ELF-1 (cell line): ENCODE data around the gene ASPRV1.

Experiments used
- DNase-seq: peaks from one replicate; pipeline ENCODE4 v3.0.0-alpha.2; 2016; ENCODE audit warnings: low read depth, low spot score

ASPRV1 gene

DNA sequence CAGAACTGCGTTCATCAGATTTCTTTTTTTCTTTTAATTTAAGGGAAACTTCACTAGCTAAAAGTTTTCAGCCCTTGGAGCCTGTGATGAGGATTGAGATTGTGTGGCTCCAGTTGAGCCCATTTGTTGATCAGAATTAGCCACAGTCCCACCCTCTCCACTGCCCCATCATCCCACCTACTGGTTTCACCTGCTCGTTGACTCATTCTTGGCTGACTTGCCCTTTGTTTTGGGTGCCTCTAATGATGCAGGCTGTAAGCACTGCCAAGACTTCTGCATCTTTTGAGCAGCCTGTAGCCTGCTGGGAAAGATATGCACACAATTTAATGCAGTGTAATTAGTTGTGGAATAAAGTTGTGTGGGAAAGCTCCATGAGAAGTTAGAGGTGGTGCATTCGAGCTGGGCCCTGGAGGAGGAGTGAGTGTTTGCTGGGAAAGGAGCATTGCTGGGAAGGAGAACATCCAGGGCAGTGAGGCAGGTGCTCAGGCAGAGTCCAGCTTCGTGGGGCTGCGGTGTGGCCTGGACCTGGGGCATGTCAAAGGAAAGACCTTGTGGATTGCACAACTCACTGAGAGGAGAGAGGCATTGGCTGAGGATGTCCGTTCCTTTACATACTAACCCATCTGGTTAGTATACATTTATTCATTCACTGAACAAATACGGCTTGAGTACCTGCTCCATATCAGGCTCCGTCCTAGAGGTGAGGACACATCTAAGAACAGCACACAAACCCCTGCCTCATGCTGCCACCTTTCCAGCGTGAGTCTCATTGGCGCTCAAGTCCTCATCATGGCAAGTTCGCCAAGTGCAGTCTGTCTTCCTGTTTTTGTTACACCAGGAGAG is 18.2 kb downstream of the ASPRV1 start:
- DNase-seq: no peak

DNA sequence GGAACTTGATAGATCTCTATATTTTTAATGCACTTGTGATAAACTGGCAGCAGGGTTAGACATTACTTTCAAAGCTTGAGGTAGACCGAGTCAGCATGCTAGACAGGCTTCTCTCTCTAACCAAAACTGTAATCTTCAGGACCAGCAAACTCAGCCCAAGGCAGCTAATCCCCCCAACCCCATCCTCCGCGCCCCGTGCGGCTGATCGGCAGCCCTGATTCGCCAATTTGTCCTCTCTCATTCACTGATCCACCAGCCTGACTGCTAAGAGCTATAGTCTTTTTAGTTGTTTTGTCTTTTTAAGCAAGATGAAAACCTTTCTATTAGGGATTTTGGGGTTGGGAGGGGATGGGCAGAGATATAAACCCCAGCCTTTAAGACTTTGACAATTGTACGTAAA is 20.7 kb downstream of the ASPRV1 start:
- DNase-seq: no peak

DNA sequence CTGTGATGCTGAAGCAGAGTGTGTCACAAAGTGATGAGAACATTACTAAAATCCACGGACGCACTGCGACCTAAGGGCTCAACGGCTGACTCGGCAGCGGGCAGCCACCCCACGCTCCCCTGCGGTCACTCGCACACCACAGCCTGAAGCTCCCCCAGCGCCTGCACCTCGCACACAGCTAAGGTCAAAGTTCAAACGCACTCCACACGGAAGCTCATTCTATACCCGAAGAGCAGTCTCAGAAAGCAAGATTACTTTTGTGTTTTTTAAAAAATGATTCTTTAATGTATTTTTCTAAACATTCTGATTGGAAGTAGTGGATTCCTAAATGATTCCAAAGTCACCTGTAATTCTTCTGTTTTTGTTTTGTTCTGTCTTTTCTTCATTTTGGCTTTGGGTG is 21.7 kb downstream of the ASPRV1 start:
- no peak for DNase-seq

DNA sequence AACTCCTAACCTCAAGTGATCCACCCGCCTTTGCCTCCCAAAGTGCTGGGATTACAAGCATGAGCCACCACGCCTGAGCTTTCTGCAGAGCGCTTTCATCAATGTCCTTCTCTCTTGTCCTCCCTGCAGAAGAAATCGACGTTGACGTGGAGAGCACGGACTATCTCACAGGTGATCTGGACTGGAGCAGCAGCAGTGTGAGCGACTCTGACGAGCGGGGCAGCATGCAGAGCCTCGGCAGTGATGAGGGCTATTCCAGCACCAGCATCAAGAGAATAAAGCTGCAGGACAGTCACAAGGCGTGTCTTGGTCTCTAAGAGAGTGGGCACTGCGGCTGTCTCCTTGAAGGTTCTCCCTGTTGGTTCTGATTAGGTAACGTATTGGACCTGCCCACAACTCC is 23.5 kb downstream of the ASPRV1 start:
- no peak for DNase-seq

DNA sequence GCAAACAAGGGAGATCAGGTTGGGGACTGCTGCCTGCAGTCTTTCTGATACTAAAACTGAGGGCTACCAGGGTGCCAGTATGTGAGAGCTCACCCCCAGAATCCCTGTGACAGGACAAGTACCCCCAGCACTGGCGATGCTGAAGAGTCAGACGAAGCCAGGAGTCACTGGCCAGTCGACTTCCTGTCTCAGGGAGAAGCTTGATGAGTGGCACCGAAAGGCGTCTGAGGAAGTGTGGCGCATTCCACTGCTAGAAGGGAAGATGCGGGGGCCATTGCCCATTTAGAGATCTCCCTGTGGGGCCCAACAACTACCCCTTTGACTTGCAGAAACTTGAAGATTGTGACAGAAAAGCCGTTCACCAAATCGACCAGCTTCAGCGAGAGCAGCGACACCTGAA is 24.5 kb downstream of the ASPRV1 start:
- no peak for DNase-seq

DNA sequence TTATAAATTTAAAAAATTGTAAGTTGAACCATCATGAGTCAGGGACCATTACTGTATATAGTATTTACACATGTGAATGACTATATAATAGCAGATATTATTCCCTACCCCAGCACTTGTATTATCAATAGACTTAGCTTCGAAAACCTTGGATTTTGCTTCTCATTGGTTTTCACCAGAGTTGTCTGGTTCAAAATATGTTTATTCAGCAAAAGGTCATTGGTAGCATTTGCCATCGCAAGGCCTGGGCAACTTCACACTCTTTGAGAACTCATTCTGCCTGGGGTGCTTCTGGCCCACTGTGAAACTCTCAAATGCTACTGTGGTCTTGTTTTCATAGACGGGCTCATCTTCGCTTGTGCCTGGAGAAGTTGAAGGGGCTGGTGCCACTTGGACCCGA is 26.4 kb downstream of the ASPRV1 start:
- DNase-seq: no peak

DNA sequence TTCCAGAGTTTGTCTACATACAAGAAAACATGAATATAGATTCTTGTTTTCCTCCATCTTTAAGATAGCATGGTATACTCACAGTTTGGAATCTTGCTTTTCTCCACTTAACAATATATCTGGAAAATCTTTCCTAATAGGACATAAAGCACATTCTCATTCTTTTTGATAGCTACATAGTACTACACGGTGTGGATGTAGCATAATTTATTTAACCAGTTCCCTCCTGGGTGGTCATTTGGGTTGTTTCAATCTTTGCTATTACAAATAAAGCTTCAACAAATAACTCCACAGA is 26.9 kb downstream of the ASPRV1 start:
- DNase-seq: no peak

DNA sequence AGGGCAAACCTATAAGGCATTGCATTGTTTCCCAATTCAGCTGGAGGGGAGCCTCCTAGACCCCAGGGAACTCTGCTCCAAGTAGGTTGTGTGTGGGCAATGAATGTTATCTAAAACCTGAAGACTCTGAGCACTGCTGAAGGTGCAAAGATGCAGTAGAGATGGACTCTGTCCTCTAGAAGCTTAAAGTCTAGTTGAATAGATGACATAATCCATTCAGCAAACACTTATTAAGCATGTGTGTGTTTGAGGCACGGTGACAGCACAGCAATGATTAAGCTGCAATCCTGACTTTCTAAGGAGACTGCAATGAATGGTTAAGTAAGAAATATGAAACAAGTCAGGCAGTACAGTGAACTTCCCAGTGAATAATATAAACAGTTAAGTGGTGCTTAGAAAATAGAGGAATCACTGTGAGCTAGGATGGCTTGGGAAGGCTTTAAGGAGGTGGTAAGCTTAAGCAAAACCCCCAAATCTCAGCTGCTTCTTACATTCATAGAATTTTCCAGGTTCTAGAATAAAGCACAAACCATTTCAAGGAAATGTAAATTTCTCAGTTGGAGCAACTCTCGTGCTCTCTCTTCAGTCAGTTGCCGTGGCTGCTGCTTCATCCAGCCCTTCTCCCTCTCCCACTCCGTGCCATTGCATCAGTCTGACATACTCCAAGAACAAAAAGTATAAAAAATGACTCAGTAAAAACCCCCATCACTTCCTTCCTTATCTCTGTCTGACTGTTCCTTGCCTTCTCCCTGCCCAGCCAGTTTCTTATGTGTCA is 27.4 kb downstream of the ASPRV1 start:
- DNase-seq: no peak

DNA sequence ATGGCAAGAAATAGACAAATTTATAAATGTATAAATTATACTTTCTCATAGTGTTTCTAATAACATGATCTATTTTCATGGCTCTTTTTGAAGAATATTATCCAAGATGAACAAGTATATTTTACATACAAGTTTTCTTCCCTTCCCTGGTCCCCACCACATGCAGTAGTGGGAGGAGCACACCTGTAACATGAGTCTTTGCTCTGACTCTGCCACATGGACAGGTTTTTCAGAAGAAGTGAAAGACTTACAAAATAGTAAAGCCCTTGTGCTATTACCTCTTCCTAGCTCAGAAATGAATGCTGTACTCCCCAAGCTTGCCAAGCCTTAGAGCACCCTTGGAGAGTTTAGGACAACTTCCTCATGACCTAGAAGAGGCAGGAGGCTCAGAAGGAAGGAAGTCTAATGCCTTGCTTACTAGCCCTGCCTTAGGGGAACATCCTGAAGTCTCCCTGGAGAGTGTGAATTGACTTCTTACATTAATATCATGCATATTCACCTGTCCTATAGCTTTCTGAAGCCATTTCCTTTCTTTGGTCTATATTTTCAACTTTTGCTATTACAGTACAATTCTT is 28.1 kb downstream of the ASPRV1 start:
- no peak for DNase-seq

DNA sequence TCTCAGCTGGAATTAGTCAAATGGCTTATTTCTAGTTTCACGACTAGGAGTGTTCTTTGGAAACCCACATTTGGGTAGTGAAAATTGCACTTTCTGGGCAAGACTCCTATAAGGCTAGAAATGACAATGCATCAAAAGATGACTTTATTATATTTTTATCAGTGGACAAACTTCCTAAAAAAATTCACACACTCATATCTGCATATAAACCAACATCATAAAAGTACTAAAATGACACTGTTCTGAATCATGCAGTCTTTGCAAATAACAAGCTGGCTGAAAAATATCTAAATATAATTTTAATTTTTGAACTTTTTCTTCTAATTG is 28.9 kb downstream of the ASPRV1 start:
- no peak for DNase-seq

DNA sequence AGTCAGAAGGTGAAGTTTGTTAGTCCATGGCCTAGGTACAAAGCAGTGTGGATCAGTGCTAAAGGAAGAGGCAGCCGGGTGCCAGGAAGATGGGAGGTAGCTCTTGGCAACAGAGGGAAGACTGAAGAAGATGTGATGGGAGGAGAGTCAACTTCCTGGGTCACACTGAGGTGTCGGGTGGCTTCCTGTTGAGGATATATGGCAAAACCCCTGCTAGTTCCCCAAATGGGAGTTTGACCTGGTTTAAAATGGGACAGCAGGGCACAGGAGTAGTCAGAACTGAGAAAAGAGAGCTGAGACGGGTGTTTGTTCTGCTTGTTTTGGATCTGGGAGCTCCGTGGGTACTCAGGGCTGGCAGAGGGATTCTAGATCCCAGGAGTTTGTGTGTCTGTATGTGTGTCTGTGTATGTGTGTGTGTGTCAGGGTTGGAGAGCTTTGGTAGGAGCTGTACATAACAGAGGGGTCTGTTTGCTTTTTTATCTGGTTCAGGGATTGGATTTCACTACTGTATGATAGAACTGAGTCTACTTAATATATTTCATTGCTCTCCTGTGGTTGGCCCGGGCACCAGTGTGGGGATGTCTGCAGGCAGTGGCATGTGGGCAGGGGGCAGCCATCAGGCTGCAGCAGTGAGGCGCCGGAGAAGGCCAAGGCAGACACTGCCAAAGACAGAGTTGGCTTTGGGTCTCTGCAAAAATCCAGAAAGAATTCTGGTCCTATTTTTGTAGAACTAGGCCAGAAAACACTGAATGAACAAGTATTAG is 29.4 kb downstream of the ASPRV1 start:
- no peak for DNase-seq

DNA sequence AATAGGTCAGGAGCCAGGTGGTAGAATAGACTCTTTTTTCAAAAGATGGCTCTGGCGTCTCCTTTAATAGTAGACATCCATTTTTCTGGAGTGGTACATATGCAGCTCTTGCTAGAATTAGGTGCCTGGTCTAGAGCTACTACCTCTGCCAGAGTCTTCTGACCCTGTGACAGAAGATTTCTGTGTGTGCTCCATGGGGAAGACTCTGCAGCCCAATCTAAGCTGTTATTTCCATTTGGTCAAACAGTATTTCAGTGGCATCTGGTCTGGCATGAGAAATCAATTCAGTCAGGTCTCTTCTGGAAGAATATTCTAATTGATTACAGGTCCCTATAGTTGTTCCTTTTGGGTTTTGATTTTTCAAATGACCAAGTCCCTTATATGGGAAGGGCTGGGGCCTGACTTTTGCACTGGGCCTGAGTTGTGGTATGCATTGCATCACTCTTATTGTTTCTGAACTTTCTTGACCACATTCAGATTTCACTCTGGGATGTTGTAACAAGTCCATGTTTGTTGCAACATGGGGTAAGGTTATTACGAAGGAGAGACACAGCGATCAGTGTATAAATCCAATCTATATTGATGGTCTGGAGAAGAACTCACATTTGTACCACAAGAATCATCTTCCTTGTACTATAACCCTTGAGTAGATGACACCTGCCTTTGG is 34.4 kb downstream of the ASPRV1 start:
- no peak for DNase-seq

DNA sequence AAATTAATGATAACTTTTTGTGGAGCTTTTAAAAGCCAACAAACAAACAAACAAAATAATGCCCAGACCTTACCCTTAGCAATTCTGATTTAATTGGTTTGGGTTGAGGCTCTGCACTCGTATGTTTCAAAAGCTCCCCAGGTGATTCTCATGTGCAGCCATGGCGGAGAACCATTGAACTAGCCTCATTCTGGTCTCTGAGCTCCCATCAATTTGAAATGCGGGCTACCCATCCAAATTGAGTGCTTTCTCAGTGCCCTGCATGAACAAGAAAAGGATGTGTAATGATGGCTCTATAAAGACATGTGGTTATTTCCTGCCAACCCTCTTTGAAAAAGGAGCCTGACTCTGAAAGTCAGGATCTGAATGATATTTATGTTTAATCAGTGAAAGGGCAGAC is 38.3 kb downstream of the ASPRV1 start:
- DNase-seq: no peak

DNA sequence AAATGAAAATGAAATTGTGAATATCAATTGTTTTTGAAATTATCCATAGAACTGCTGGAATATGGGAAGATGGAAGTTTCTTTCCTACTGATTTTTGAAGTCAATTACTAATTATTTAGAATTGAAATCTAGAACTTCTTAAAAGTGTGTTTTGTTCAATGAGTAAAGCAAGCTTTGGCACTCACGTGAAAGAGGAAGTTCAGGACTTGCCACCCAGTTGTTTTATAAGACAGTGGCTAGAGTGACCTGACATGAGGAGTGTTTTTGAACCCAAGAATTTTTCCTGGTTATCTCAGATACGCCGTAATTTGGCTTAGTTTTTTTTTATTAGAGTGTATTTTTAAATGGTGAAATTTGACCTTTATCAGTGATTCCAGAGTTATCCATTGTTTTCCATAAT is 43.0 kb downstream of the ASPRV1 start:
- DNase-seq: no peak

DNA sequence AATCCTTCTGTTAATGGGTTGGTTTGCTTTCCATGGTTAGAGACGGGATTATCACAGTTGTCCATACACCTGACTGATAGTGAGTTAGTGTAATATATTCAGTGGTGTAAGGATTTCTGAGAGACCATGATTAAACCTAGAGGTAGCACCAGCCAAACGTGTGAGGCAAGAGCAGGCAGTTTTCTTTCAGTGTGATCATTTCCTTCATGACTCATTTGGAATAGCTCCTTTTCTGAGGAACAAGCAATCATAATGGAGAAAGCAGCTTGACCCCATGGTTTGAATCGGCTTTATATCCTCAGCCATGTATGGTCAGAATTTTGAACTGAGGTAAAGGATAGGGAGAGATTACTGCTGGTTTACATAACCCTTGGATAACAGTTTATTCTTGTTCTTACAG is 43.6 kb downstream of the ASPRV1 start:
- no peak for DNase-seq

DNA sequence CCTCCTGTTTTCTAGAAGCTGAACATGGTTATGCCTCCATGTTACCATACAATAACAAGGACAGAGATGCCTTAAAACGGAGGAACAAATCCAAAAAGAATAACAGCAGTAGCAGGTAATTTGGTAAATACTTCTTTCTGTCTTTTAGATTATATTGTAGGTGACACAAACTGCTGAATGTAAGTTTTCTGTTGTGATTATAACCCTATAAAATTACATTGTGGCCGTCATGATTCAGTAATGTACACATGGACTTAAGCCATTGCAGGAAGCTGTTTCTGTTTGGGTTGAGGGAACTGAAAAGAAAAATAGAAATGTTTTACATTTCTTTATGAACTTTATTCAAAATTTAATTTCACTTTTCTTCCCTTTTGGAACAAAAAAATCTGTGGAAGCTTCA is 45.3 kb downstream of the ASPRV1 start:
- no peak for DNase-seq

DNA sequence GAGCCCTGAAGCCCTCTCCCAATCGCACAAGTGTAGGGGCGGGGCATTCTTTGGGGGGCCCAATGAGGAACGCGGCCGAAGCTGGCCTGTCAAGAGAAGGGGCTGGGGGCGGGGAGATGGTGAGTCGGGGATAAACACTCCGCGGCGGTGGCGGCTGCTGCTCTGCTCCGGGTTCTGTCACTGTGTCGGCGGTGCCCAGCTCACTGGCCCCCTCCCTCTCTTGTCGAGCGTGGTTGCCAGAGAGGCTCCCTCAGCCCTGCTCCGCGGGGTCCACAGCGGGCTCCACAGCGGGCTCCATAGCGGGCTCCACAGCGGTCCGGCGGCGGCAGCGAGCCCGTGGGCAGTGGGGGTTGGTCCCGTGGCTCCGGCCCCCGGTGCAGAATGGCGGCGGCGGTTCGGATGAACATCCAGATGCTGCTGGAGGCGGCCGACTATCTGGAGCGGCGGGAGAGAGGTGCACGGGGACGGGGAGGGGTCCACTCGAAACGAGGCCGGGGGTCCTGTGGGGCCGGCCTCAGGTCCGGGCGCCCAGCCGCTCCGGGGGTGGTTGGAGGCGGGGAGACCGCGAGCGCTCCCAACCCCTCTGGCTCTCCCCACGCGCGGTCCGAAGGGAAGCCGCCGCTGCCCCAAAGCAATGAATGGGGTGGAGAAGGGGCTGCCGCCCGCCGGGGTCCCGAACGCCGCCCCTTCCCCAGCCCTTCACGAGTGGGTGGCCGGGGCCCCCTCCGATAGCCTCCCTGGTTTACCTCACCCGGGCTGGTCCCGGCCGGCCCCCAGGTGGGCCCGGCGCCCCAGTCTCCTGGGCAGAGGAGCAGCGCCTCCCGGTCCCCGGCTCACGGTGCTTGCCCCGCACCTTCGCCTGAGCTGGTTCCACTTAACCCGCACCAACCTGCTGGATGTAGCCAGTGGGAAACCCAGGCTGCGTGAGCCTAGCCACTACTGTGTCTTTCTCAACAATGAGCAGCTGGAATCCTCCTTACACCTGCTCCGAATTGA is 46.2 kb downstream of the ASPRV1 start, which contains the start of gene MXD1:
MXD1 (plus strand) TSS at position 160 of the 996 bp plus-strand sequence; CDS start at position 382, 222 bp downstream.
- DNase-seq: peak; percentile 30

DNA sequence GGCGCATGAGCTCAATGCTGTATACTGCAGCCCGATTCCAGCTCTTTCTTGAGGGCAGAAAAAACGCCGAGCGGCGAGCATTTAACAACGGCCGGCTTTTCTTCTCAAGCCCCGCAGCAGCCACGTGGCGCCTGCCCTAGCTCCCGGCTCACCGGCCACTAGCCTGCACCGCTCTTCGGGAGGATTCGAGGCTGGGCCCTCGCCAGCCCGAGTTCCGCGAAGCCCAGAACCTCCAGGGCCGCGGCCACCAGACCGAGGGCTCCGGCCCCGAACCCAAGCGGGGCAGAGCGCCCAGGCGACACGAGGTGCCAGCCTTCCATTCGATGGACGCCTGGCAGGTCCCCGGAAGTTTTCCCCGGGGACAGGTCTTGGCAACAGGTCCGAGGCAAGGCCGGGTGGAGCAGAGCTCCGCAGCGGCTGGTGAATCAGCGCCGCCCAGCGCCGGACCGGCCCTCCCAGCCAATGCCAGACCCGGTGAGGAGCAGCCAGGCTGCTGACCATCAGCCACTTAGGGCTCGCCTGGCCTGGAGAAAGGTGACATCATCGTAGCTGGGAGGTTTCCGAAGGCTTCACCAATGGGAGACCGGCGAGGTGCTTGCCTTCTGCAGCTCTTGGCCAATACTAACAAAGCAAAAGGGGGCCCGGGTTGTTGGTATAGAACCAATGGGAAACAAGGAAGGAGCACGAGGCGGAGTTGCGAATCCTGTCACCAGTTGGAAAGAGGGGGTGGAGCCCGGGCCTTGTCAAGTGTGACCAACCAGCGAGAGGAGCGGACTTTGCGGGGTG is 47.1 kb downstream of the ASPRV1 start:
- peak; percentile 100 for DNase-seq

DNA sequence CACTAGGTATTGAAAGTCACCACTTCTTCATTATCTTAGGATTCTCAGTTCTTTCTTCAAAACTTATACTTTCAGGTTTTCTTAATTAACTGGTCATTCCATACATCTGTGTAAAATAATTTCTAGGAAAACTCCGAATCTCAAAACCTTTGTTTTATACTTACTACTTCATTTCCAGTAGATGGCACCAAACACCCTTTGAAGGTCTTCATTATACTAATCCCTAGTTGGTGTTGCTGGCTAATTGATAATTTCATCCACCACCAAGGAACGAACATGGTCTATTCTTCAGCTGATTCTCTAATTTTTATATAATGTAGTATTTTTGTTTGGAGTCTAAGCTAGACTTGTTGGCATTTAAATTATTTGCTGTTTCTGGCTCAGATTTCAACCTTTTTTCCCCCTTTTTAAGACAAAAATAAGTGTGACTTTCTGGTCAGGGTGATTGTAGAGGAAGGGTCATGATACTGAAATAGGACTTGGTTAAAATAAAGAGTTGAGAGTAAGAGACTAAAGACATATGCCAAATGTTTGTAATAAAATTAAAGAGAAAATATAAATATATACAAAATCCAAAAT is 49.4 kb downstream of the ASPRV1 start:
- DNase-seq: no peak
